Neutrophil (primary cell): ENCODE results near the gene TNFAIP1.

Experiments
- H3K27ac ChIP-seq: fragments of 200-600 bp; sonication (generic); 2 replicates; pipeline ENCODE4 v1.5.1; 2016; ENCODE audit warnings: mild to moderate bottlenecking, moderate library complexity
- H3K27me3 ChIP-seq: fragments of 200-600 bp; sonication (generic); 2 replicates; pipeline ENCODE4 v1.6.0; 2016; ENCODE audit warnings: mild to moderate bottlenecking
- H3K36me3 ChIP-seq: fragments of 200-600 bp; sonication (generic); 2 replicates; pipeline ENCODE4 v1.5.1; 2017
- H3K4me1 ChIP-seq, 2 experiments: fragments of 200-600 bp in 1 of 2; sonication (generic) in 1 of 2; 1 replicate in 1 of 2; 2 replicates in 1 of 2; pipeline versions ENCODE4 v1.5.1 to v1.6.1; 2013 to 2016; ENCODE audit warnings: low read depth in 1 of 2, low read length in 1 of 2, mild to moderate bottlenecking in 1 of 2, moderate library complexity in 1 of 2; ENCODE audit not compliant: control insufficient read depth in 1 of 2, insufficient read depth in 1 of 2
- H3K4me3 ChIP-seq, 2 experiments: fragments of 200-600 bp in 1 of 2; sonication (generic) in 1 of 2; 1 replicate in 1 of 2; 2 replicates in 1 of 2; pipeline ENCODE4 v1.5.1; 2013 to 2016; ENCODE audit warnings: low read depth in 1 of 2, low read length in 1 of 2, mild to moderate bottlenecking in 1 of 2, moderate library complexity in 1 of 2
- H3K9me3 ChIP-seq: fragments of 200-600 bp; sonication (generic); 2 replicates; pipeline ENCODE4 v1.5.1; 2016
- TF ChIP-seq, protein P1 (sequence below): fragments of 200-600 bp; sonication (generic); IDR thresholded peaks from 2 replicates; pipeline ENCODE4 v1.5.1; 2016; ENCODE audit warnings: antibody characterized with exemption

The TNFAIP1 gene

DNA sequence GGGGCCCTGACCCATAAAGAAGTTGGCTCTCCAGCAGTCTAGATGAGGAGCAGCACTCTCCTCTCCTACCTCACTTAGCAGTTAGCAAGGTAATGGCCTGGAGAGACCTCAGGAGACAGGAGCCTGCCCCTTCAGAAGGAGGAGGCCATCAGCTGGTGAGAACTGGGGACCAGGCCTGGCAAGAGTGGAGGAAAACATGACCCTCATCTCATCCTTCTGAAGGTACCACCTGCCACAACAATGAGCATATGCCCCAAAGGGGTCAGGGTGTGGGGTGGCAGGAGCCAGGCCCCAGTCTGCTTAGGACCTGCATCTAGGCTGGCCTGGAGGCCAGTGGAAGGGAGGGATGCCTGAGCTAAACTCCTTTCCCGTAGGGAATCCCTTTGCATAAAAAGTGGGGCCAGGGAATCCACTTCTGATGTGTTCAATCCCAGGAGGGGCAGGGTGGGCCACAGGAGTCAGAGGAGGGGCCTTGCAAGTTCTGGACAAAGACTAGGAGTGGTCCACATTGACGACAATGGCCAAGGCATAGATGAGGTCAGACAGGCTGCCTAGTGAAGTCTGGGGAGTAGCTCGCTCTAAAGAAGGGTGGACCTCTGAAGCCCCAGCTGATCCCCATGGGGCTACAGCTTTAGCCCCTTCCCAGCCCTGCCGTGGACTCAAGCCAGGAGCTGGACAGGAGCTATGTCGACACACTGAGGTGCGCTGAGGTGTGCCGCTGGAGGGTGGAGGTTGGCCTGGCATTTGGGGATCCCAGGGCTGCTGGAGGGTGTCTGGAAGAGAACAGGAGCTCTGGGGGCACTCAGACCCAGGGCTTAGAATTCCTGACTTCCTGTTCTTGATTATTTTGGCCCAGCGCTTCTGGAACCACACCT, 28.5 kb downstream of the TNFAIP1 start:
- no peaks in the 10 kb centered on the region for H3K9me3 ChIP-seq
- H3K4me1 ChIP-seq = no peaks in the 10 kb centered on the region
- H3K36me3 ChIP-seq = peaks cover 80% of the 10 kb centered on the region
- no peaks in the 10 kb centered on the region for H3K27me3 ChIP-seq
- TF ChIP-seq, protein P1, sequence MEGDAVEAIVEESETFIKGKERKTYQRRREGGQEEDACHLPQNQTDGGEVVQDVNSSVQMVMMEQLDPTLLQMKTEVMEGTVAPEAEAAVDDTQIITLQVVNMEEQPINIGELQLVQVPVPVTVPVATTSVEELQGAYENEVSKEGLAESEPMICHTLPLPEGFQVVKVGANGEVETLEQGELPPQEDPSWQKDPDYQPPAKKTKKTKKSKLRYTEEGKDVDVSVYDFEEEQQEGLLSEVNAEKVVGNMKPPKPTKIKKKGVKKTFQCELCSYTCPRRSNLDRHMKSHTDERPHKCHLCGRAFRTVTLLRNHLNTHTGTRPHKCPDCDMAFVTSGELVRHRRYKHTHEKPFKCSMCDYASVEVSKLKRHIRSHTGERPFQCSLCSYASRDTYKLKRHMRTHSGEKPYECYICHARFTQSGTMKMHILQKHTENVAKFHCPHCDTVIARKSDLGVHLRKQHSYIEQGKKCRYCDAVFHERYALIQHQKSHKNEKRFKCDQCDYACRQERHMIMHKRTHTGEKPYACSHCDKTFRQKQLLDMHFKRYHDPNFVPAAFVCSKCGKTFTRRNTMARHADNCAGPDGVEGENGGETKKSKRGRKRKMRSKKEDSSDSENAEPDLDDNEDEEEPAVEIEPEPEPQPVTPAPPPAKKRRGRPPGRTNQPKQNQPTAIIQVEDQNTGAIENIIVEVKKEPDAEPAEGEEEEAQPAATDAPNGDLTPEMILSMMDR = no peak
- no peak overlapping the region for H3K4me3 ChIP-seq
- no peak overlapping the region for H3K27ac ChIP-seq

DNA sequence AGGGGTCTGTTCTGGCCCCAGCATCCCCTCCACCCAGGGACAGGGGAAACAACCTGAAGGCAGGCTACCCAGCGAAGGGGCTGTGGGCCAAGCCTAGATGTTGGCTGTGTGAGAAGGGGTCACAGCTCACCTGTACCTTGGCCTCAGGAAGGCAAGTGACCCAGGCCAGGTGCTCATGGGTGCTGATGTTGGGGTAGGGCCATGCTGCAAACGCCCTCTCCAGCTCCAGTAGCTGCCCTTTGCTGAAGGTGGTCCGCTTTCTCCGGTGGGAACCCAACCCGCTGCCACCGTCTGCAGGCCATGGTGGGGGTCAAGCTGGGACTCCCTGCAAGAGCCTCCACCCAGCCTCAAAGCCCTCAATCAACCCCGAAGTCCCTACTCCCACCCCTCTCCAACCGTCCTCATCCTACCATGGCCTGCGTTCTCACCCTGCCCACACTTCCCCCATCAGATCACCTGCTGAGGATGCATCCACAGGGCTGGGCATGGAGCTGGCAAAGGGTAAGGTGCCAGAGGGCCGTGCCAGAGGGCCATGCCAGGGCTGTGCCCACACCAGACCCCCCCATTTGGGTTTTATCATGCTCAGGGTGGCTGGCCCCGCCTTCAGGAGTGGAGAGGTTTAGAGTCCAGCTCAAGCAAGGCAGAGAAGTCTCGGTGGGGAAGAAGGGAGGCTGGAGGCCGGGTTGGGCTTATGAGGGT, 29.3 kb downstream of the TNFAIP1 start, which contains the start of gene SEBOX:
SEBOX (minus strand) TSS at position 535 of the 699 bp plus-strand sequence; CDS start at position 487, 48 bp downstream.
- TF ChIP-seq, protein P1 = no peak
- Histone ChIP-seq H3K4me1 (no peaks in the 10 kb centered on the region), H3K27ac (no peak within 1 kb of the TSS), H3K9me3 (no peaks in the 10 kb centered on the region), H3K4me3 (no peak within 1 kb of the TSS), H3K36me3 (peaks cover 72% of the 10 kb centered on the region), H3K27me3 (peaks cover under 1% of the 10 kb centered on the region)

DNA sequence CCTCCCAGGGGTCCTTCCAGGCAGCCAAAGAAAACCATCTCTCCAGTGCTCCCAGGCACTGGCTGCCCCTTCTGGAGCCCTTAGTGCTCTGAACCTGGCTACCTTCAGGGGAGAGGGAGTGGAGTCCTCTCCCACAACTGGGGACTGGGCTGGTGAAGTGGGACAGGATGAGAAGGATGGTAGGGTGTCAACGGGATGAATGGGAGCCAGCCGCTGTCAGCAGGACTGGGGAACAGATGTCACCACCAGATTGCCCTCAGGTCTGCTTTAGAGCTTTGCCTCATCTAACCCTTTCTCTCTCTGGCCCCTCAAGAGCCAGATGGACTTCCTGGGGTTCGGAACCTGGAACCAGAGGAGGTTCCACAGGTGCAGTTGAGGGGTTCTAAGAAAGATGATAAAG, 29.9 kb downstream of the TNFAIP1 start:
- H3K9me3 ChIP-seq = no peaks in the 10 kb centered on the region
- H3K4me1 ChIP-seq = no peaks in the 10 kb centered on the region
- H3K4me3 ChIP-seq = no peak overlapping the region
- peaks cover 65% of the 10 kb centered on the region for H3K36me3 ChIP-seq
- H3K27ac ChIP-seq = no peak overlapping the region
- peaks cover 8% of the 10 kb centered on the region for H3K27me3 ChIP-seq
- TF ChIP-seq, protein P1 = no peak

DNA sequence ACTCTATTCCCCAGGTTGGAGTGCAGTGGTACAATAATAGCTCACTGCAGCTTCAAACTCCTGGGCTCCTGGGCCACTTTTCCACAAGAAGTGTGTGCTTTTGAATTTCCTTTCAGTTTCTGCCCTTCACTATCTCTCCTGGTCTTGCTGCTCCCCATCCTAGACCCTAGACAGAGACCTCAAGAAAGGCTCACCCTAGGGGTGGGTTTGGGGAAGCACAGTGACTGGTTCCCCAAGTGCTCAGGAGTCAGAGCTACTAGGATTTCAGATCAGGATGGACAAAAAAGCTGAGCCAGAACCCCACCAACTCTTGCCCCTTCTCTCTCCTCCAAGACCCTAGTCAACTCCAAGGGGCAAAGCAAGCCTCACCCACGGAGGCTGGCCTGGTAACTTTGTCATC, 31.0 kb downstream of the TNFAIP1 start:
- no peaks in the 10 kb centered on the region for H3K9me3 ChIP-seq
- TF ChIP-seq, protein P1 = no peak
- peaks cover 54% of the 10 kb centered on the region for H3K36me3 ChIP-seq
- H3K27me3 ChIP-seq = peaks cover 19% of the 10 kb centered on the region
- H3K27ac ChIP-seq = no peak overlapping the region
- peaks cover 1 to 8% of the 10 kb centered on the region in 2 experiments for H3K4me1 ChIP-seq
- no peak overlapping the region for H3K4me3 ChIP-seq

DNA sequence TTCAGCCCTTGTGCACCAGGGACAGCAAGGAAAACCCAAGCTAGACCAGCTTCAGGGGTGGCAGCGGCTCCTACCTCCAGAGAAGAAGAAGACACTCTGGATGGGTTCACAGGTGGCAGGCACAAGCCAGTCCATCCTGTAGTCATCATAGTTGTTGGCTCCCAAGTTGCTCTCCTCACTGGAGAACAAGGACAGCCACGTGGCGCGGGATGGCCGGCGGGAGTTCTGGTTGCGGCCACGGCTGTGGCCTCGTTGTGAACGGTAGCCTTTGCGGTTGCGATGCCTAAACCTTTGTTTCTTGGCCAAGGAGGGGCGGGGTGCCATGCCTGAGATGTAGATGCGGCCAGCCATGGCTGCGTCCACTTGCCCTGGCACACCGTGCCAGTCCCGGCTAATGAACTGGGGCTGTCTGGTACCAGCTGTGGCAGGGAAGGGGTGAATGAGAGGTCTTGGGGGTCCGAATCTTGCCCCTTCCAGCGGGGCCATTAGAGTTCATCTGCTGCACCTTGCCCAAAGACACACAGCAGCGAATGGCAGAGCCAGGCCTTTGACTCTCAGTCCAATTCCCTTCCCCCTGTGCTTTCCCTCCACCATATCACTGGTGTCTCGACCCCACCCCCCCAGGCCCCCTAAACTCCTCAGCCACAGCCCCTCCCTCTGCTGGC, 32.2 kb downstream of the TNFAIP1 start:
- TF ChIP-seq, protein P1 = no peak
- peaks cover 31% of the 10 kb centered on the region for H3K27me3 ChIP-seq
- H3K9me3 ChIP-seq = no peaks in the 10 kb centered on the region
- H3K27ac ChIP-seq = no peak overlapping the region
- peaks cover 4 to 18% of the 10 kb centered on the region in 2 experiments for H3K4me1 ChIP-seq
- peaks cover 42% of the 10 kb centered on the region for H3K36me3 ChIP-seq
- H3K4me3 ChIP-seq = no peak overlapping the region
